Measurements from ENCODE around the gene MAGEF1.

Gene MAGEF1

GRCh38 chr3:184694716-184695115 is 17.1 kb downstream of the MAGEF1 start:
- no peak for DNase-seq (ENCODE audit: low spot score in 2 of 2)
- H3K4me1 Mint-ChIP-seq = peaks cover 21% of the 10 kb centered on the region
- H3K4me3 Mint-ChIP-seq = no peak overlapping the region
- ATAC-seq (ENCODE audit: low read depth) = no peak
- no peak overlapping the region for H3K27ac Mint-ChIP-seq
- H3K27me3 Mint-ChIP-seq = peaks cover 7% of the 10 kb centered on the region
- no peaks in the 10 kb centered on the region for H3K9me3 Mint-ChIP-seq
- H3K36me3 Mint-ChIP-seq = no peaks in the 10 kb centered on the region

DNA sequence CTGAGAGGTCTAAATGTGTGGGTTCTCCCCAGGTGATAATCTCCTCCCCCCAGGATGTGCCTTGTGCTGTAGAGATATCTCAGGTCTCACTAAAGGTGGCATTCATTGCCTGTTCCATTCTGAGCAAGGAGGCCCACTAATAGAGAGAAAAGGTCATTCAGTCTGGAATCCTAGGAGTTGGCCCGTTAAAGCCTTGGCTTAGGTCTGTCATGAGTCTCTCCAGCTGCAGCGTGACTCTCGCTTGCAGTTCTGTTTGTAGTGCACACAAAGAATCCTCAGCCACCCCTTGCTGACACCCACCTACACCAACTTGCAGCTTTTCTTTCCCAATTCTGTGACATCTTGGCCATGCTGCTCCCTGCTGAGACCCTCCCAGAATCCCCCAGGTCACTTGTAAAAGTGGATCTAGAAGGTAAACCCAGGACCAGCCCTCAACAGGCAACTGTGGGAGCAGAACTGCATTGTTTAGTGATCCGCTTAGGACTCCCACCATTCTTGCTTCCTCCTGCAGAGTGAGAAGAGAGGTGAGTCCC is 17.7 kb downstream of the MAGEF1 start:
- DNase-seq (ENCODE audit: low spot score in 2 of 2) (no peak), ATAC-seq (ENCODE audit: low read depth) (no peak)
- no peaks in the 10 kb centered on the region for H3K9me3 Mint-ChIP-seq
- no peak overlapping the region for H3K27ac Mint-ChIP-seq
- H3K4me1 Mint-ChIP-seq = peaks cover 21% of the 10 kb centered on the region
- H3K4me3 Mint-ChIP-seq = no peak overlapping the region
- H3K27me3 Mint-ChIP-seq = peaks cover 7% of the 10 kb centered on the region
- no peaks in the 10 kb centered on the region for H3K36me3 Mint-ChIP-seq

- no peak for ATAC-seq (ENCODE audit: low read depth)
- H3K27me3 Mint-ChIP-seq = peaks cover 7% of the 10 kb centered on the region
- no peak for DNase-seq (ENCODE audit: low spot score in 2 of 2)
- no peaks in the 10 kb centered on the region for H3K9me3 Mint-ChIP-seq
- H3K36me3 Mint-ChIP-seq = no peaks in the 10 kb centered on the region
- no peak overlapping the region for H3K4me3 Mint-ChIP-seq
- H3K27ac Mint-ChIP-seq = no peak overlapping the region
- peaks cover 23% of the 10 kb centered on the region for H3K4me1 Mint-ChIP-seq
These were observed 18.6 kb downstream of the MAGEF1 start for GRCh38 chr3:184693011-184693975.

DNA sequence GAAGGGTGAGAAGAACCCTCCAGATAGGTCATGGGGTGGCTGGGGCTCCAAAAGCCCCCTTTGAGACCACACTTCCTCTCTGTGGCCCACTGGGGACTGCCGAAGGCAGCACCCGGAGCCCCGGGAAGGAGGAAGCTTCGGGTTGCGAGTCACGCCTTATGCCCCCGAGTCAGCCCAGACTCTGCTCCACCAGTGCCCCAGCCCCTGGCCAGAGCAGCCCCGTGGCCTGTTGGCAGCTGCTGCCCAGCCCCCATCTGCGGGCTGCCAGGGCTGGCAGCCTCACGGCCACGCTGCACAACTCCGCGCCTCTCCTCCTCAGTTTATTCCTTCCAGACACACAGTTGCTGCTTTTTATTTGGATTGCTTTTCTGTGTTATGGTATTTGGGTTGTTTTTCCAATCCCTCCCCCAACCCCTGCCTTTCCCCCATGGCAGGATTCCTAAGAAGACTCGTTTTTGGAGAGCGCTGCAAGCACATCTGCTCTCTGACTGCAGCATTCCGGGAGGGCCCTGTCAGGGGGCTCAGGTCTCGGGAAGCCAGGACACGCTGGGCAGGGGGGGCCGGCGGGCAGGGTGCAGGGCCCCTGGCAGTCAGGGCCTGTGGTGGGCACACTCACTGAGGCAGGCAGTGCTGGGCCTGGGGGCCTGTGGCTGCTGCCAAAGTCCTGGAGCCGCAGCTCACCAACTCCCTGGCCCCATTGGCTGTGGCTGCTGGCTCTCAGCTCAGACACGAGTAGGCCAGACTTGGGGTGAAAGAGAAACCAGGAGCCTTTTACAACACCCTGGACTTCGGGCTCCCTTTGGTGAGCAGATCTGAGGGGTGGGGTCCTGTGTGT is 20.2 kb downstream of the MAGEF1 start:
- DNase-seq (ENCODE audit: low spot score in 2 of 2) (peak; percentile 52 to 54), ATAC-seq (ENCODE audit: low read depth) (peak; percentile 92)
- Mint-ChIP-seq H3K4me3 (peak overlapping the region; percentile 16), H3K36me3 (no peaks in the 10 kb centered on the region), H3K9me3 (no peaks in the 10 kb centered on the region), H3K27me3 (peaks cover 7% of the 10 kb centered on the region), H3K4me1 (peaks cover 23% of the 10 kb centered on the region), H3K27ac (peak overlapping the region; percentile 91)

- Mint-ChIP-seq H3K4me3 (no peak overlapping the region), H3K36me3 (no peaks in the 10 kb centered on the region), H3K27ac (peak overlapping the region; percentile 91), H3K27me3 (peaks cover 7% of the 10 kb centered on the region), H3K4me1 (peaks cover 23% of the 10 kb centered on the region), H3K9me3 (no peaks in the 10 kb centered on the region)
- peak; percentile 28 for ATAC-seq (ENCODE audit: low read depth)
- DNase-seq (ENCODE audit: low spot score in 2 of 2) = peak in 1 of 2 donors; percentile 27
These were observed 21.5 kb downstream of the MAGEF1 start for GRCh38 chr3:184690192-184690883.

- Mint-ChIP-seq H3K4me3 (no peak overlapping the region), H3K9me3 (no peaks in the 10 kb centered on the region), H3K27me3 (no peaks in the 10 kb centered on the region), H3K36me3 (no peaks in the 10 kb centered on the region), H3K4me1 (peaks cover 18% of the 10 kb centered on the region), H3K27ac (no peak overlapping the region)
- DNase-seq (ENCODE audit: low spot score in 2 of 2) (no peak), ATAC-seq (ENCODE audit: low read depth) (no peak)
These were observed 23.0 kb downstream of the MAGEF1 start for GRCh38 chr3:184688882-184689271.

DNA sequence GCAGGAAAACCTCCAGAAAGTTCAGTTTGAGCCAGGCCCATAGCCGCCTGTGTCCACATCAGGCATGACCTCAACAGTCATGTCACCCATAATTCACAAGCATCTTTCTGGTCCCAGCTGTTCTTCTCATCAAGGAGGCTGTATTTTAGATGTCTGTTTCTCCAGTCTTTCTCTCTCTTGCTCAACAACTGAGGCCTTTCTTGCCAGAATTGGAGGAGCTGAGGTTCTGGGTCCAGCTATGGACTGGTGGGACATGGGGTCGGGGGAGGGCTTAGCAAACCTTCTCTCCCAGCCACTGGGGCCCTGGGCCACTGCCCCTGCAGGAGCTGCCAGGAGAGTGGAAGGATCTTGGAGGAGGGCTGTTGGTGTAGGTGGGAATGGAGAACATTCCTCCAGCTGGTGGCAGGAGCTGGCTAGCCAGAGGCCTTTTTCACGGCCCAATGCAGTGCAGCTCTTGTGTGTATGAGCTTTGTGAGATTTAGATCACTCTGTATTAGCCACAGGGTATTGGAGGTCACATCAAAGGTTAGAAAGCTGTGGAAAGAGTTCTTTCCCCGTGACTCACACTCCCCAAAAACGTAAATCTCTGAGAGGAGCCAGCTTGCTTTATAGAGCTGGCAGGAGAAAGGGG is 23.5 kb downstream of the MAGEF1 start:
- H3K27me3 Mint-ChIP-seq = no peaks in the 10 kb centered on the region
- no peaks in the 10 kb centered on the region for H3K36me3 Mint-ChIP-seq
- peaks cover 18% of the 10 kb centered on the region for H3K4me1 Mint-ChIP-seq
- H3K27ac Mint-ChIP-seq = peak overlapping the region; percentile 33
- H3K9me3 Mint-ChIP-seq = no peaks in the 10 kb centered on the region
- DNase-seq (ENCODE audit: low spot score in 2 of 2) (no peak), ATAC-seq (ENCODE audit: low read depth) (no peak)
- no peak overlapping the region for H3K4me3 Mint-ChIP-seq

DNA sequence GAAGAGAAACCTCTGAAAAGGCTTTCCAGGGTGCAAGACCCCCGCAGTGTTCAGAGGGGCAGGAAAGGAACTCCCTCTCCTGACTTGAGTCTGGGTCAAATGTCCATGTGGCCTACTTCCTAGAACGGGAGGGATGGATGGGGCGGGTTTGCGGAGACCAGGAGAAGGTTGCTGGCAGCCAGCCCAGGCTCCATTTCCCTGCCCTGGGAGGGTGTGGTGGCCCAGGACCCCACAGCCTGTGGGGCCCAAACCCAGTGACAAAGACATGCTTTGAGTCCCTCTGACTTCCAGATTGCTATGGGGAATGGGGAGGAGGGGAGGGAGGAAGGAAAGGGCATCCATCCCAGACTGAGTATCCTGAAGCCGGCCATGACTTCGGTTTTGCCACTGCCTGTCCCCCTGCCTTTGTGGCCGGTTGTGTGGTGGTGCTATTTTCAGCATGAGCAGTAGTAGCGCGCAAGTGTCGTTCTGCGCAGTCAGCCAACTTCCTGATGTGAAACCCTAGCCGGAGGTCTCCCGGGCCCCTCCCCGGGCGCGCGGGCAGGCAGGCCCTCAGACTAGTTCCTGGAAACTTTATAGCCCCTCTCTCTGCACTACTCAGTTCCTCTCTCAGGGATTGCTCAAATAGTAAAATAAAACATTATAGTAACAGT is 24.4 kb downstream of the MAGEF1 start:
- peak; percentile 40 for ATAC-seq (ENCODE audit: low read depth)

DNA sequence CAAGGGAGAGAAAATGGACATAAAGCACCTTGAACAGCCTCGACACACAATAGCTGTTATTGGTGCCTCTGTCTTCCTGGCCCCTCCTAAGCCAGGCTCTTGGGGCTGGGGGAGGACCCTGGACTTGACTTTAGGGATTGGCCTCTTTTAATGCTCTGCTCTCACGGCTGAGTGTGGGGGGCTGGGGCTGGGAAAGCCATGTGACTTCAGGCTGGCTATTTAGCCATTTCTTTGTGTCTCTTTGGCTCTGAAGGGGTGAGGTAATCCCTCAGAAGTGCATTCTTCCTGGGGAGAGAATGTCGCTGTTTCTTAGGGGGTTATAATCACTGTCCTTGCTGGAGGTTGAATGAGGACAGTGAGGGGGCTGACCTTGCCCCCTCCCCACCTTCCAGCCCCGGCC is 26.2 kb downstream of the MAGEF1 start:
- no peak for ATAC-seq (ENCODE audit: low read depth)

More for the DNA sequence above, 24.4 kb downstream of the MAGEF1 start:
- H3K27ac Mint-ChIP-seq = no peak overlapping the region
- no peak for DNase-seq (ENCODE audit: low spot score in 2 of 2)
- H3K4me1 Mint-ChIP-seq = peaks cover 15% of the 10 kb centered on the region
- H3K4me3 Mint-ChIP-seq = peak overlapping the region; percentile 8
- no peaks in the 10 kb centered on the region for H3K9me3 Mint-ChIP-seq
- H3K36me3 Mint-ChIP-seq = no peaks in the 10 kb centered on the region
- H3K27me3 Mint-ChIP-seq = no peaks in the 10 kb centered on the region

DNA sequence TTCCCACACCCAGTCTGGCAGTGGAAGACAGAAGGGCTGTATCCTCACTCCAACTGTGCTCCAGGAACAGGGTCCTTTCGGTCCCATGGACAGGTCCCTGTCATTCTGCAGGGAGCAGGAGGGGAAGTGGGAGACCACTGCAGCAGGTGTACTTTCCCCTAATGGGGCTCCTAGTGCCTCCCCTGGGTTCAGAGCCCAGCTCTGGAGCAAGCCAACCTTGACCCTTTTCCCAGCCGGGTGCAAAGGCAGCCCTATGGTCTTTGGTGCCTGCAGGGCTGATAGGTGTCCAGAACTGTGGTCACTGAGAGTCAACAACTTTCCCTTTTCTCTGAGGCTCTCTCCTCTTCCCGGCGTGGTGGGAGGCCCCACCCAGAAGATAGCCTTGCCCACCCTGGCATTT is 26.8 kb downstream of the MAGEF1 start:
- H3K9me3 Mint-ChIP-seq = no peaks in the 10 kb centered on the region
- ATAC-seq (ENCODE audit: low read depth) (no peak), DNase-seq (ENCODE audit: low spot score in 2 of 2) (no peak)
- no peaks in the 10 kb centered on the region for H3K36me3 Mint-ChIP-seq
- no peak overlapping the region for H3K27ac Mint-ChIP-seq
- peaks cover 2% of the 10 kb centered on the region for H3K4me1 Mint-ChIP-seq
- no peak overlapping the region for H3K4me3 Mint-ChIP-seq
- H3K27me3 Mint-ChIP-seq = no peaks in the 10 kb centered on the region

More for the DNA sequence above, 26.2 kb downstream of the MAGEF1 start:
- H3K36me3 Mint-ChIP-seq = no peaks in the 10 kb centered on the region
- H3K27ac Mint-ChIP-seq = no peak overlapping the region
- no peaks in the 10 kb centered on the region for H3K27me3 Mint-ChIP-seq
- H3K9me3 Mint-ChIP-seq = no peaks in the 10 kb centered on the region
- no peak for DNase-seq (ENCODE audit: low spot score in 2 of 2)
- H3K4me3 Mint-ChIP-seq = no peak overlapping the region
- peaks cover 4% of the 10 kb centered on the region for H3K4me1 Mint-ChIP-seq

GRCh38 chr3:184683900-184684560 is 27.8 kb downstream of the MAGEF1 start:
- H3K36me3 Mint-ChIP-seq = no peaks in the 10 kb centered on the region
- ATAC-seq (ENCODE audit: low read depth) (no peak), DNase-seq (ENCODE audit: low spot score in 2 of 2) (no peak)
- peaks cover 2% of the 10 kb centered on the region for H3K4me1 Mint-ChIP-seq
- H3K9me3 Mint-ChIP-seq = no peaks in the 10 kb centered on the region
- no peak overlapping the region for H3K4me3 Mint-ChIP-seq
- no peak overlapping the region for H3K27ac Mint-ChIP-seq
- no peaks in the 10 kb centered on the region for H3K27me3 Mint-ChIP-seq

DNA sequence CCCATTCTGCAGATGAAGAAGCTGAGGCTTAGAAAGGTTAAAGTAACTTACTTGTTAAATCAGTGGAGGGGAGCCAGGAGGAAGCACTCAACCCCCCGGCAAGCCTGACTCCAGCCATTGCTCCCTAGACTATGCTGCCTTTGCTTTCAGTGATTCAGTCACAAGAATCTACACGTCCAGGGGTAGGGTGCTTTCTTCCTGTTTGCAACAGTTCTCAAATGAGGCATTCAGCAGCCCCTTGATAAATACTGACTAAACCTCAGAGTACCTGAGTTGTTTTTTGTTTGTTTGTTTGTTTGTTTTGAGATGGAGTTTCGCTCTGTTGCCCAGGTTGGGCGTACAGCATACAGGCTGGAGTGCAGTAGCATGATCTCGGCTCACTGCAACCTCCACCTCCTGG is 28.6 kb downstream of the MAGEF1 start:
- Mint-ChIP-seq H3K36me3 (no peaks in the 10 kb centered on the region), H3K4me3 (no peak overlapping the region), H3K9me3 (no peaks in the 10 kb centered on the region), H3K4me1 (peaks cover 2% of the 10 kb centered on the region), H3K27ac (no peak overlapping the region), H3K27me3 (no peaks in the 10 kb centered on the region)
- no peak for DNase-seq (ENCODE audit: low spot score in 2 of 2)
- ATAC-seq (ENCODE audit: low read depth) = no peak
